Spleen (tissue), 11 donors: ENCODE measurements around the gene RCSD1. TPM values are rescaled to one million over a fixed set of nuclear protein-coding genes. Genes with fewer than 3 reads are reported as not detected.

ENCODE experiments used
- DNase-seq: peaks from one replicate; pipeline ENCODE4 v3.0.0-alpha.2; 2020
- H3K27ac ChIP-seq, 8 donors: fragments of 200-600 bp; sonication (generic) in 7 of 8; 1 replicate in 4 of 8; 2 replicates in 4 of 8; pipeline versions ENCODE4 v1.5.0 to v1.8.0; 2016 to 2021; ENCODE audit warnings: inconsistent platforms in 4 of 8, mild to moderate bottlenecking in 4 of 8, moderate library complexity in 1 of 8
- H3K27me3 ChIP-seq, 7 donors: fragments of 200-600 bp; sonication (generic) in 6 of 7; replicated peaks in 1 of 7; 1 replicate in 4 of 7; 2 replicates in 3 of 7; pipeline versions ENCODE4 v1.5.0 to v1.8.0; 2016 to 2021; ENCODE audit warnings: inconsistent platforms in 3 of 7, mild to moderate bottlenecking in 1 of 7
- H3K36me3 ChIP-seq, 6 donors: fragments of 200-600 bp; sonication (generic) in 5 of 6; 1 replicate in 4 of 6; 2 replicates in 2 of 6; pipeline versions ENCODE4 v1.5.0 to v1.8.0; 2016 to 2021; ENCODE audit warnings: inconsistent platforms in 2 of 6
- H3K4me1 ChIP-seq, 6 donors: fragments of 200-600 bp; sonication (generic) in 5 of 6; 1 replicate in 3 of 6; 2 replicates in 3 of 6; pipeline versions ENCODE4 v1.5.0 to v1.8.0; 2016 to 2021; ENCODE audit warnings: inconsistent platforms in 3 of 6
- H3K4me3 ChIP-seq, 8 donors: fragments of 200-600 bp; sonication (generic) in 7 of 8; 1 replicate in 4 of 8; 2 replicates in 4 of 8; pipeline versions ENCODE4 v1.5.0 to v1.8.0; 2016 to 2021; ENCODE audit warnings: inconsistent platforms in 4 of 8, mild to moderate bottlenecking in 4 of 8, moderate library complexity in 2 of 8
- H3K9me3 ChIP-seq, 8 donors: fragments of 200-600 bp; sonication (generic) in 7 of 8; 1 replicate in 4 of 8; 2 replicates in 4 of 8; pipeline versions ENCODE4 v1.5.0 to v1.8.0; 2016 to 2021; ENCODE audit warnings: inconsistent platforms in 4 of 8
- POLR2A ChIP-seq, 3 donors: fragments of 450-650 bp; IDR thresholded peaks; one replicate each; pipeline ENCODE4 v1.5.1; 2017; ENCODE audit warnings: antibody characterized with exemption in 3 of 3, mild to moderate bottlenecking in 1 of 3
- POLR2AphosphoS5 ChIP-seq, 3 donors: sonication (generic); formaldehyde crosslinking; IDR thresholded peaks; one replicate each; pipeline ENCODE4 v1.5.1; 2017; ENCODE audit warnings: antibody characterized with exemption in 3 of 3
- WGBS, 5 donors: extraction: QIAGEN DNeasy Blood & Tissue Kit in 3 of 5; methylation state at CpG; one replicate each; pipeline versions ENCODE4 v1.1.5 to v1.1.7; 2013 to 2018; 5-methylcytosine and 5-hydroxymethylcytosine counted together
- intact Hi-C: fragments of 100-400 bp; cut with DNase I; formaldehyde crosslinking; loops from one replicate; pipeline ENCODE4 v1.15.0; 2023; ENCODE audit warnings: low total_unique reads
- polyA plus RNA-seq, 3 donors: library from polyadenylated mRNA; stranded (reverse); fragments of 200-250 nt; gene quantifications; one replicate each; pipeline ENCODE4 v1.2.1, GENCODE V29; 2013
- total RNA-seq, 7 donors: library from RNA; depleted of rRNA in 3 of 7; stranded (reverse); fragments of >200 nt in 3 of 7; fragmentation: NEBNext Ultra II Directional in 4 of 7; extraction: Animal tissue kit (Norgen Biotek cat#: 25700) in 4 of 7; gene quantifications; one replicate each; pipeline versions ENCODE4 v1.1.0 to v1.2.1, GENCODE V29; 2016 to 2021
- TF ChIP-seq, protein P1 (sequence below), 11 experiments: fragments of 200-600 bp in 7 of 11; fragments of 450-650 bp in 4 of 11; sonication (generic) in 4 of 11; IDR thresholded peaks in 8 of 11; conservative IDR thresholded peaks in 3 of 11; 1 replicate in 7 of 11; 2 replicates in 4 of 11; pipeline versions ENCODE4 v1.4.0 to v1.8.0; 2016 to 2021; ENCODE audit warnings: antibody characterized with exemption in 11 of 11, inconsistent platforms in 4 of 11, mild to moderate bottlenecking in 1 of 11
- donor health status: healthy with polysubstance abuse.
- donor health status: DM: no; HTN: no; CAD: no; lungs with moderate emphysema.
- donor health status: DM: no; HTN: no; CAD: no.
- donor health status: Bipolar disorder and iron deficiency.
- donor health status: healthy.
- donor health status: DM: no; HTN: no; CAD: no.
- donor health status: DM: yes; HTN: yes; CAD: no.

Gene RCSD1
- total and polyA plus RNA-seq, 10 donors, result 58.9 to 144 (median 107) TPM

DNA sequence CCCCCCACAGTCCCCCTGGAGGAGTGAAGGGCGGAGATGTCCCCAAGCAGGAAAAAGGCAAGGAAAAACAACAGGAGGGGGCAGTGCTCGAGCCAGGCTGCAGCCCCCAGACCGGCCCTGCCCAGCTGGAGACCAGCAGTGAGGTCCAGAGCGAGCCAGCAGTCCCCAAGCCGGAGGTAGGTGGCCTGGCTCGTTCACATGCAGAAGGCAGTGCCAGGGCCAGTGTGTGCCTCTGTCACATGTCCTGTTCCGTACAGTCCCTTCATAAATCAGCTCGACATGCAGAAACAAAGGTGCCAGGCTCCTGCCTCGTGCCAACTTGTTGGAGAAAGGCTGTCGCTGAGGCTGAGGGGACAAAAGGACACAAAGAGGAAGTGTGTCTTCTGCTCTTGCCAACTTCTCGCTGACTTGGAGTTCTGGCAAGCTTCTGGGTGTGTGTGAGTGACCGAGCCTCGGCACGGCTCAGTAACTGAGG, 67.7 kb downstream of the RCSD1 start:
- Histone ChIP-seq H3K36me3 (peaks cover 0 to 100% (median 92%) of the 10 kb centered on the region in 6 donors), H3K27ac (peak overlapping the region in 3 of 8 donors; percentile 16 to 50 (median 46)), H3K9me3 (no peaks in the 10 kb centered on the region), H3K4me3 (no peak overlapping the region), H3K27me3 (no peaks in the 10 kb centered on the region), H3K4me1 (peaks cover 0 to 46% (median 2%) of the 10 kb centered on the region in 6 donors)
- no peak for DNase-seq
- TF ChIP-seq, protein P1, sequence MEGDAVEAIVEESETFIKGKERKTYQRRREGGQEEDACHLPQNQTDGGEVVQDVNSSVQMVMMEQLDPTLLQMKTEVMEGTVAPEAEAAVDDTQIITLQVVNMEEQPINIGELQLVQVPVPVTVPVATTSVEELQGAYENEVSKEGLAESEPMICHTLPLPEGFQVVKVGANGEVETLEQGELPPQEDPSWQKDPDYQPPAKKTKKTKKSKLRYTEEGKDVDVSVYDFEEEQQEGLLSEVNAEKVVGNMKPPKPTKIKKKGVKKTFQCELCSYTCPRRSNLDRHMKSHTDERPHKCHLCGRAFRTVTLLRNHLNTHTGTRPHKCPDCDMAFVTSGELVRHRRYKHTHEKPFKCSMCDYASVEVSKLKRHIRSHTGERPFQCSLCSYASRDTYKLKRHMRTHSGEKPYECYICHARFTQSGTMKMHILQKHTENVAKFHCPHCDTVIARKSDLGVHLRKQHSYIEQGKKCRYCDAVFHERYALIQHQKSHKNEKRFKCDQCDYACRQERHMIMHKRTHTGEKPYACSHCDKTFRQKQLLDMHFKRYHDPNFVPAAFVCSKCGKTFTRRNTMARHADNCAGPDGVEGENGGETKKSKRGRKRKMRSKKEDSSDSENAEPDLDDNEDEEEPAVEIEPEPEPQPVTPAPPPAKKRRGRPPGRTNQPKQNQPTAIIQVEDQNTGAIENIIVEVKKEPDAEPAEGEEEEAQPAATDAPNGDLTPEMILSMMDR (IDR thresholded peaks at IDR 0.05 in 8 of 11, conservative IDR thresholded peaks at IDR 0.05 in 3 of 11), result no peak
- peak; percentile 43 to 86 (median 55) for TF ChIP-seq POLR2AphosphoS5 (IDR thresholded peaks at IDR 0.05)
- no peak for TF ChIP-seq POLR2A (IDR thresholded peaks at IDR 0.05)
- intact Hi-C loops, result no loop called here
- whole genome bisulfite sequencing, 5 donors, result 56 to 69% (median 59%) methylated on average over 14 of the region's 14 CpGs

GRCh38 chr1:167698313-167698712, 68.3 kb downstream of the RCSD1 start:
- Histone ChIP-seq H3K36me3 (peaks cover 0 to 100% (median 92%) of the 10 kb centered on the region in 6 donors), H3K27ac (peak overlapping the region in 1 of 8 donors; percentile 50), H3K4me3 (no peak overlapping the region), H3K9me3 (no peaks in the 10 kb centered on the region), H3K27me3 (no peaks in the 10 kb centered on the region), H3K4me1 (peaks cover 0 to 51% (median 2%) of the 10 kb centered on the region in 6 donors)
- 89 to 97% (median 91%) methylated on average over 4 of the region's 4 CpGs for WGBS, 5 donors
- intact Hi-C loops, result no loop called here
- TF ChIP-seq POLR2A (IDR thresholded peaks at IDR 0.05), result no peak
- no peak for TF ChIP-seq POLR2AphosphoS5 (IDR thresholded peaks at IDR 0.05)
- TF ChIP-seq, protein P1 (IDR thresholded peaks at IDR 0.05 in 8 of 11, conservative IDR thresholded peaks at IDR 0.05 in 3 of 11), result no peak
- DNase-seq, result no peak

DNA sequence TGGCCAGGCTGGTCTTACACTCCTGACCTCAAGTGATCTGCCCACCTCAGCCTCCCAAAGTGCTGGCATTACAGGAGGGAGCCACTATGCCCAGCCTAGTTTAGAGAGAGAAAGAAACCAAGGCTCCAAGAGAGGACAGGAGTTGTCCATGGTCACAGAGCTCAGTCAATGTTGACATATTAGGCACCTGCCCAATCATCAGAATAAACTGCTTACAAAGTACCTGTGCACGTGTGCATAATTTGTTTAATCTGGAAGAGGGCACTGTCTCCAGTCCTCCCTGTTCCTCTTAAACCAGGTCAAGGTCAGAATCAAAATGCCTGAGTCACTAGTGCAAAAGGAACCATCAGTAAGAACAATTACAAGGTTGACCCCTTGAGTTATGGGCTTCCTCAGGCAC, 71.5 kb downstream of the RCSD1 start:
- Histone ChIP-seq H3K4me1 (peaks cover 0 to 71% (median 8%) of the 10 kb centered on the region in 6 donors), H3K27ac (peak overlapping the region in 1 of 8 donors; percentile 6), H3K27me3 (no peaks in the 10 kb centered on the region), H3K4me3 (no peak overlapping the region), H3K9me3 (no peaks in the 10 kb centered on the region), H3K36me3 (peaks cover 0 to 100% (median 83%) of the 10 kb centered on the region in 6 donors)
- no peak for DNase-seq
- intact Hi-C loops, result no loop called here
- TF ChIP-seq, protein P1 (IDR thresholded peaks at IDR 0.05 in 8 of 11, conservative IDR thresholded peaks at IDR 0.05 in 3 of 11), result no peak
- 64 to 93% (median 71%) methylated on average over 1 of the region's 1 CpG for WGBS, 5 donors

GRCh38 chr1:167703557-167703956, 73.5 kb downstream of the RCSD1 start:
- intact Hi-C loops, result no loop called here
- Histone ChIP-seq H3K27ac (no peak overlapping the region), H3K9me3 (no peaks in the 10 kb centered on the region), H3K36me3 (peaks cover 0 to 92% (median 63%) of the 10 kb centered on the region in 6 donors), H3K27me3 (no peaks in the 10 kb centered on the region), H3K4me1 (peaks cover 4 to 73% (median 15%) of the 10 kb centered on the region in 6 donors), H3K4me3 (no peak overlapping the region)
- WGBS, 5 donors, result 95 to 100% (median 95%) methylated on average over 1 of the region's 1 CpG
- DNase-seq, result no peak
- TF ChIP-seq, protein P1 (IDR thresholded peaks at IDR 0.05 in 8 of 11, conservative IDR thresholded peaks at IDR 0.05 in 3 of 11), result no peak
- TF ChIP-seq POLR2AphosphoS5 (IDR thresholded peaks at IDR 0.05), result peak in 1 of 3 donors; percentile 42
- no peak for TF ChIP-seq POLR2A (IDR thresholded peaks at IDR 0.05)
